ENCODE results near the gene MADD.

MADD gene

DNA sequence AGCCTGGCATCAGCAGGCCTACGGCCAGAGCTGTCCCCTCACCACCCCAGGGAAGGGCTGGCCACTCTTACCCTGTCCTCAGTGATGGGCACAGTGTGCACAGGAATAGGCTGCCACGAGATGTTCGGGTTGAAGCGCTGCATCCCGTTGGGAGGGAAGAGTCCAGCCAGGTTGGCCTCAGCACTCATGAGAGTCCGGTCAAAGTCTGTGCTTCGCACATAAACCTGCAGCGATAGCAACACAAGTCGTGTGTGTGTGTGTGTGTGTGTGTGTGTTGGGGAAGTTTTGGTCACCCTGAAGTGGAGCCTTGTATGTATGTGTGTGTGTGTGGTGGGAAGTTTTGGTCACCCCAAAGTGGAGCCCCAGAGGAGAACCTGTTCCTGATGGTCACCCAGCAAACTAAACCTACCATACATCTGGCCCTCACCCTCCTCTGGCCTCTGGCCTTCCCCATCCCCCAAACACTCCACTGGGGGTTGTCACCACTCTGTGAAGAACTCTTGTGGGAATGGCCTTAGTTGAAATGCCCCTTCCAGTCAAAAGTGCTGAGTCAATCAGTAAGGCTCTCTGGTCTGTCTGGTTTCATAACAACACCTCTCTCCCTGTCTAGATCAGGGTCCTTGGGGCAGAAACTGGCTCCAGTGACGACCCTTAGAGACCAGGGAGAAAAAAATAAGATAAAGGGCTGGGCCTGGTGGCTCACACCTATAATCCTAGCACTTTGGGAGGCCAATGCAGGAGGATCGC is 24.1 kb upstream of the MADD start:
- Mint-ChIP-seq H3K27me3 (no peaks in the 10 kb centered on the region), H3K9me3 (no peaks in the 10 kb centered on the region), H3K4me3 (no peak overlapping the region), H3K4me1 (peaks cover 21% of the 10 kb centered on the region), H3K27ac (peak overlapping the region; percentile 35), H3K36me3 (peaks cover 12% of the 10 kb centered on the region)

DNA sequence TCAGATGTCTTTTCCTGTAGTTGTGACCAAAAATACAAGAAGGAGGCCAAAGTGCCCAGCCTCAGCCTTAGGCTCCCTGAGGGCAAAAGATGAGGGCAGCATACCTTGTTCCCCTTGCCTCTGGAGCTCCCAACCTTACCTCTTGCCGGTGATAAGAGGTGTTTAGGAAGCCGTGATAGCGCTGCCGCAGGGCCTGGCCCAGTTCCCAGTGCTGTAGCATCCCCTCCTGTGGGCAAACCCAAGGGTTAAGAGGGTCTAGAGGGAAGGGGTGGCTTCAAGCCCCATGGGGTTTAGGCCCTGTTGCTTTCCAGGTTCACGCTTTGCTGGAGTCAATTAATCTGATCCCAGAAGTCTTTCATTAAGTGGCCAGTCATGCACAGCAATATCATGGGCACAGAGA is 22.4 kb upstream of the MADD start:
- Mint-ChIP-seq H3K27ac (no peak overlapping the region), H3K9me3 (no peaks in the 10 kb centered on the region), H3K4me3 (peak overlapping the region; percentile 97), H3K27me3 (no peaks in the 10 kb centered on the region), H3K36me3 (no peaks in the 10 kb centered on the region), H3K4me1 (peaks cover 17% of the 10 kb centered on the region)

DNA sequence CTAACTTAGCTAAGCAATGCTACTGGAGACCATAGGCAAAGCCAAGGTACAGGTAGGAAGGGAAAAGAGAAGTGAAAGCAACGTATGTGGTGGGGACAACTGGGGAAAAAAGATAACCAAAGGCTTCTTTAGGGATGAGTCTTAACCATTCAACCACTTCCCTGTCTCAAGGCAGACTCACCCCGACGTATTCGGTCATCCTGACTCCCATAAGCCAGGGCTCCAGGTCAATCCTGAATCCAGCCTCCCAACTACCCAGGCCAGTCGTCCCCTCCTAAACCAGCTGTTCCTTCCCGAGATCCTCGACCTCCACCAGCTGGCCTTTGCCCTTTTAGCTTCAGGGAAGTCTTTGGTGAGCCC is 21.6 kb upstream of the MADD start:
- H3K36me3 Mint-ChIP-seq = no peaks in the 10 kb centered on the region
- H3K4me1 Mint-ChIP-seq = peaks cover 17% of the 10 kb centered on the region
- H3K9me3 Mint-ChIP-seq = no peaks in the 10 kb centered on the region
- peak overlapping the region; percentile 98 for H3K27ac Mint-ChIP-seq
- no peaks in the 10 kb centered on the region for H3K27me3 Mint-ChIP-seq
- H3K4me3 Mint-ChIP-seq = peak overlapping the region; percentile 97

DNA sequence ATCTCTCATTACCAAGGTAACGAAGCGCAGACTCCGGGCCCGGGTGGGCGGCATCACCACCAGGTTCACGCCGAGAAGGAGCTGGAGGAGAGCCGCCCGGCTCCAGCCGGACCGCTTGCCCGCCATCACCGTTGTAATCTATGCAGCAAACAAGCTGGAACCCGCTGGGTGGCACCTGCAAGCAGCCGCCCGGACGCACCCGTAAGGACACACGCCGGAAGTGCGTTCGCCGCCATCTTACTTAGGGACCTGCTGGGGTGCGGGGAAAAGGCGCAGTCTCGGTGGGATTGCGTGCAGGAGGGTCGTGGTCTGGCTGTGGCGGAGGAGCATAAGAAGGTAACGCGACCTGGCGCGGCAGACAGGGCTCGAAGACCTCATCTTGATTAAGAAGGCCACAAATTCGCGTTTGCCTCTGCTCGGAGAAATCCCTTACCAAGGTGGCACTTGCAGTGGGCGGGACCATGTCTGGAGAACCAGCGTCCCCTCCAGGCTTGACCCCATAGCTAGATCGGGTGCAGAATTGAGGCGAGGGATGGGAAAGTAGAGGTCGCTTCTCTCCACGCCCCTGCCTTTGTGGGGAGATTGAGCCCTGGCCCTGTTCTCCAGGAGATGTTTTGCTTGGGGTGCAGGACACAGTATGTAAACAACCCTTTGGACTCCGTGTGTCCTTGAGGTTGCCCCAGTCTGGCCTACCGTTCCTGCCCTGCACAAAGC is 21.1 kb upstream of the MADD start, which contains the start of gene ACP2:
TSS of gene ACP2 (minus strand) at position 151 of the 714 bp plus-strand sequence. CDS start at position 126, 25 bp downstream.
- Mint-ChIP-seq H3K36me3 (no peaks in the 10 kb centered on the region), H3K27ac (peak within 1 kb of the TSS; percentile 98), H3K9me3 (no peaks in the 10 kb centered on the region), H3K27me3 (no peaks in the 10 kb centered on the region), H3K4me1 (peaks cover 17% of the 10 kb centered on the region), H3K4me3 (peak within 1 kb of the TSS; percentile 97)

DNA sequence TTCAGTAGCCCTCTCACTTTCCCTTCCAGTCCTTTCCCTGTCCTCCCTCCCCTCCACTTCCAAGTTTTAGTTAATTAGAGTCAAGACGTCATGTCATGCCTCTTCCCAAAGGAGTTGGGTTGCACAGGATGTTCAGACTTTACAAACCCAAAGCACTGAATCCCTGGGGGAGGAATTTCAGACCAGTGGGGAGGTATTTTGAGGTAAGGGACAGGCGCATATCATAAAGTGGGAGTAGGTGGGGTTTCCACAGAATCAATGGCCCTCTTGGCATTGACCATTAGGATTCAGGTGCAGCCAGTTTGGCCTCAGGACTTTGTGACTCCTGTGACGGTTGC is 20.6 kb upstream of the MADD start:
- H3K9me3 Mint-ChIP-seq = no peaks in the 10 kb centered on the region
- peaks cover 17% of the 10 kb centered on the region for H3K4me1 Mint-ChIP-seq
- no peak overlapping the region for H3K27ac Mint-ChIP-seq
- H3K27me3 Mint-ChIP-seq = no peaks in the 10 kb centered on the region
- no peaks in the 10 kb centered on the region for H3K36me3 Mint-ChIP-seq
- H3K4me3 Mint-ChIP-seq = peak overlapping the region; percentile 97

DNA sequence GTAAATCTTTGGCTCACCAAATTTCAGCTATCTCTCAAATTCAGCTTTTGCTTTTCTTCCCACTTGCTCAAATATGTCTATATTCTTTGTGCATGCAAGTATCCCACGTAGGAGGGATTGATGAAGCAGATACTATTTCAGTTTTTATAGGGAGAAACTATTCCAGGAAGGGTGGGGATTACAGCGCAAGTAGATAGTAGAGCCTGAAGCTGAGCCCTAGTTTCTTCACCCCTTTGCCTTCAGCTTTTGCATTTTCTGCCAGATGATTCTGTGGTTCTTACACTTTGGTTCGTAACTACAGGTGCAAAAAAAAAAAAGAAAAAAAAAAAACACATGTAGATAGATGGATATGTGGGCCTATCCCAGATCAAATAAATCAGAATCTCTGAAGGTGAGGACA is 18.2 kb upstream of the MADD start:
- Mint-ChIP-seq H3K27ac (no peak overlapping the region), H3K36me3 (no peaks in the 10 kb centered on the region), H3K4me1 (peaks cover 26% of the 10 kb centered on the region), H3K4me3 (no peak overlapping the region), H3K9me3 (no peaks in the 10 kb centered on the region), H3K27me3 (no peaks in the 10 kb centered on the region)

DNA sequence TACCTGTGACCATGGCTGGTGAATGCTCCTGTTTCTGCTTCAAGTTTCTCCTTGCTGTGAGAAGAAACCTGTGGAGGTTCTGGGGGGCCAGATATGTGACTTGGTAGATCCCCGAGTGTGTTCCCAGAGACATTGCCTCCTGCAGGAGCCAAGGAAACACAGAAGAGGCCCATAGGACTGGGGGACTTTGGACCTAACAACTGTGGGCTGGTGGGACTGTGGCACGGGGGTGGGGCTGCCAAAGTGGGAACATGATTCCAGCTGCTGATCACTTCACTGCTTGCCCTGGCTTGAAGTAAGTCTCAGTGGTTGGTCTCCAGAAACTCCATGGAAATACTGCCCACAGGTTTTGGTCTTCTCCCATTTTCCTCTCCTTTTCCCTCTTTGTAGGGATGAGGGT is 16.3 kb upstream of the MADD start:
- Mint-ChIP-seq H3K4me1 (peaks cover 15% of the 10 kb centered on the region), H3K27me3 (no peaks in the 10 kb centered on the region), H3K27ac (no peak overlapping the region), H3K36me3 (no peaks in the 10 kb centered on the region), H3K4me3 (no peak overlapping the region), H3K9me3 (no peaks in the 10 kb centered on the region)

DNA sequence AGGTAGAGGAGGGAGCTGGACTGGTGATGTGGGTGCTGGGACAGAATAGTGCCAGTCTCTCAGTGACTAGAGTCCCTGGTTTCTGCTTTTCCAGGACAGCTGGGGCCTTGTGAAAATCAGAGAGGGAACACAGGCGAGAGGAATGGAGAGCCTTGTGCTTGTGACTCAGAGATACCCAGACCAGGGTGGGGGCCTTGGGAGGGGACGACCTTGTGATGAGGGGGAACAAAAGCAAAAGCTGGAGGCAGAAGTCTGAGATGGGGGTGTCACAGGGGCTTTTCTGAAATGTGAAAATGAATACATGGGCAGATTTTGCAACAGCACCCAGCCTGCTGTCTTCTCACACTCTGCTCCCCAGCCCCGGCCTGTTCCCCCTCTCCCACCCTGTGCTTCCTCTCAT is 15.5 kb upstream of the MADD start:
- H3K4me1 Mint-ChIP-seq = peaks cover 20% of the 10 kb centered on the region
- no peaks in the 10 kb centered on the region for H3K9me3 Mint-ChIP-seq
- no peaks in the 10 kb centered on the region for H3K27me3 Mint-ChIP-seq
- H3K4me3 Mint-ChIP-seq = no peak overlapping the region
- no peak overlapping the region for H3K27ac Mint-ChIP-seq
- H3K36me3 Mint-ChIP-seq = no peaks in the 10 kb centered on the region

DNA sequence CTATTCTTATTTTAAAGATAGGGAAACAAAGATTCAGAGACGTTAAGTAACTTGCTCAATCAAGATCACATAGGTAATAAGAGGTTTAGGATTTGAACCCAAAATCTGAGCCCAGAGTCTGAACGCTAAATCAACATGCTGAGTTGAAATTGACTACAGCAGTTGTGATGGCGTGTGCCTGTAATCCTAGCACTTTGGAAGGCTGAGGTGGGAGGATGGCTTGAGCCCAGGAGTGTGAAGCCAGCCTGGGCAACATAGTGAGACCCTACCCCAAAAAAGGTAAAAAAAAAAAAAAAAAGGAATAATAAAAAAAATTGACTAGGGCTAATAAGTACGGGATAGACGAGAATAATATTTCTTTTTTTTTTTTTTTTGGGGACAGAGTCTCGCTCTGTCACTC is 13.6 kb upstream of the MADD start:
- Mint-ChIP-seq H3K4me1 (peaks cover 26% of the 10 kb centered on the region), H3K36me3 (no peaks in the 10 kb centered on the region), H3K27ac (no peak overlapping the region), H3K4me3 (no peak overlapping the region), H3K9me3 (no peaks in the 10 kb centered on the region), H3K27me3 (no peaks in the 10 kb centered on the region)

DNA sequence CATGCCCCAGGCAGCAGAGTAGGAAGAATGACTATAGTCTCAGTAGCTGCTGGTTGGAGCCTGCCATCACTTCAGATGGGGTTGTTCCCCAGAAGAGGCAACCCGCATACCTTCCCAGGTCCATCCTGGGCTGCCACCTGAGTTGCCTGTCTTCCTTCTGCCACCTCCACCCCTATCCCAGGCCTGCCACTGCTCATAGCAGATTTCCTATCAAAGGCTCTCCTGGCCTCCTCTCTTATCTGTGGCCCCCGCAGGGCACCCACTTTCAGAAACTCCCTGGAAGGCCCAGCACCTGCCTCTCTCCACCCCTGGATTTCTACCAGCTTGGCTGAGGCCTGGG is 12.8 kb upstream of the MADD start:
- Mint-ChIP-seq H3K9me3 (no peaks in the 10 kb centered on the region), H3K36me3 (no peaks in the 10 kb centered on the region), H3K4me1 (peaks cover 26% of the 10 kb centered on the region), H3K27ac (no peak overlapping the region), H3K27me3 (no peaks in the 10 kb centered on the region), H3K4me3 (no peak overlapping the region)

DNA sequence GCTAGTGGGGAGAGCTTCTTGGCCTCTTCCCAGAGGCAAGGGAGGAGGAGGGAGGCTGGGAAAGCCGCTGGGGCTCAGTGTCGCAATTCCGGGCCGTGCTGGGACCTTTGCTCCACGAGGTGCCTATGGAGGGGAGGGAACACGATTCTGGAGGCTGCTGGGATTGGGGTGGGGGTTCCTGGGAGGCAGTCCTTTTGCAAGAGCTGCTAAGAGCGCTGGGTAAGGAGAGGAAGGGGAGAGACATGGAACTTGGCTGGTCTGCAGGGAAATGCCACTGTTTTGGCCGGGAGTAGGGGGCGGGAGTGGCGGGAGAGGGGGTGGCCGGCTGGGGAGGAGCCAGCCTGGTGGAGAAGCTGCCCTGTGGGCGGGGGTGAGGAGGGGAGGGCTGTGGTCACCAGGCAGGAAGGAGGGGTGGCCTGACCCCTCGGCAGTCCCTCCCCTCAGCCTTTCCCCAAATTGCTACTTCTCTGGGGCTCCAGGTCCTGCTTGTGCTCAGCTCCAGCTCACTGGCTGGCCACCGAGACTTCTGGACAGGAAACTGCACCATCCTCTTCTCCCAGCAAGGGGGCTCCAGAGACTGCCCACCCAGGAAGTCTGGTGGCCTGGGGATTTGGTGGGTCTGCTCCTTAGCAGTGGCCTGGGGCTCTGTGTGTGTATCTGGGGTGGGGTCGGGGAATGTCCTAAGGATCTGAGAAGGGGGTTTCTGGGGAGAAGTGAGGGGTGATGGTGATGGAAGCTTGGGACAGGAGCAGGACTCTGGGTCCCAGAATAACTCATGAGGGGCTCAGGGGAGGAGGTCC is 12.2 kb upstream of the MADD start, which contains the start of gene NR1H3:
TSS of gene NR1H3 (plus strand) at position 480 of the 800 bp plus-strand sequence. CDS start 1,221 bp downstream, outside the sequence.
- Mint-ChIP-seq H3K4me3 (no peak within 1 kb of the TSS), H3K4me1 (peaks cover 26% of the 10 kb centered on the region), H3K27ac (no peak within 1 kb of the TSS), H3K36me3 (no peaks in the 10 kb centered on the region), H3K27me3 (no peaks in the 10 kb centered on the region), H3K9me3 (no peaks in the 10 kb centered on the region)

DNA sequence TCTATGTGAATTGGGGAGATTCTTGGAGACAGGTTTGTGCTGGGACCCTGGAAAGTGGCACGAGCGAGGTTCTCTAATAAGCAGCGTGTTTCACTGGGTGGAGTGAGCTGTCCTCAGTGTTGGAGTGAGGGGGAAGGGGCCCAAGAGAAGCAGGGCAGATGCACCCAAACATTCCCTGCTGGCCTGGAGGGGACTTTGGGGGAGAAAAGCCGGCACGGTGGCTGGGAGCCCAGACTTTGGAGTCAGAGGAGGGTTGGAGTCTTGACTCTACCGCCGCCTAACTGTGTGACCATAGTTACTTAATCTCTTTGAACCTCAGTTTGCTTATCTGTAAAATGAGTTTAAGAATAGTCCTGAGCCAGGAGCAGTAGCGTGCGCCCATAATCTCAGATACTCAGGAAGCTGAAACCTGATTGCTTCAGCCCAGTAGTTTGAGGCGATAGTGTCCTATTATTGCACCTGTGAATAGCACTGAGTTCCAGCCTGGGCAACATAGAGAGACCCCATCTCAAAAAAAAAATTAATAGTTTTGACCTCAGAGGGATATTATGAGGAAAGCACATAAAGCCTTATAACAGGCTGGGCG is 11.5 kb upstream of the MADD start:
- Mint-ChIP-seq H3K27me3 (no peaks in the 10 kb centered on the region), H3K36me3 (no peaks in the 10 kb centered on the region), H3K4me1 (peaks cover 26% of the 10 kb centered on the region), H3K4me3 (no peak overlapping the region), H3K9me3 (no peaks in the 10 kb centered on the region), H3K27ac (no peak overlapping the region)

DNA sequence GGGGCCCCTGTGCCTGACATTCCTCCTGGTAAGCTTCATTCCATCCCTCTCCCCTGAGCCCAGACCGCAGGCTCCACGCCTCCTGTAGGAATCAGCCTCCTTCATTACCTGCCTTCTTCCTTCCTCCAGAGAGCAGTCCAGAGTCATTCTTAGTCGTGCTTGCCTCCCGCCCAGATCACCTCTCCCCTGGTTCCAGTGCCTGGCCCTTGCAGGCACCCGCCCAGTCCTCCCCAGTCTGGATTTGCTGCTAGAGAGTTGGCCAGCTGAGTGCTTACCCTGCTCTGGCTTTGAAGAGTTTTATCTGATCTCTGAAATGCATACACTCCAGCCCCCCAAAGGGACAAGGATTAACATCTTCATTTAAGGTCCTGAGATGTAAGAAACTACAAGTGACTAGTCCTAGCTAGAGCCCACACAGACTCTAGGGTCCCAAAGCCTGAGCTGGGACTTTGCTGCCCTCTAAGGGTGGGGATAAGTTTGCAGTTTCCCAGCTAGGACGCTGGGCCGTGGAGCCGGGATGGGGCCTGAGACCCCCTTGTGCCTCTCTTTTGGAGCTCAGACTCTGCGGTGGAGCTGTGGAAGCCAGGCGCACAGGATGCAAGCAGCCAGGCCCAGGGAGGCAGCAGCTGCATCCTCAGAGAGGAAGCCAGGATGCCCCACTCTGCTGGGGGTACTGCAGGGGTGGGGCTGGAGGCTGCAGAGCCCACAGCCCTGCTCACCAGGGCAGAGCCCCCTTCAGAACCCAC is 10.5 kb upstream of the MADD start:
- H3K27ac Mint-ChIP-seq = no peak overlapping the region

DNA sequence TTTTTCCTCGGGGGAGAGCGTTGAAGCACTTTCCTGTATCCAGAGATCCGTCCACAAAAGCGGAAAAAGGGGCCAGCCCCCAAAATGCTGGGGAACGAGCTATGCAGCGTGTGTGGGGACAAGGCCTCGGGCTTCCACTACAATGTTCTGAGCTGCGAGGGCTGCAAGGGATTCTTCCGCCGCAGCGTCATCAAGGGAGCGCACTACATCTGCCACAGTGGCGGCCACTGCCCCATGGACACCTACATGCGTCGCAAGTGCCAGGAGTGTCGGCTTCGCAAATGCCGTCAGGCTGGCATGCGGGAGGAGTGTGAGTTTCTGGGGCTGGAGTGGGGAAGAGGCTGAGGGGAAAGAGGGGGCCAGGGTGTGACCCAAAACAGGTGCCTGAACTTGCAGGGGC is 9.6 kb upstream of the MADD start:
- Mint-ChIP-seq H3K36me3 (no peaks in the 10 kb centered on the region), H3K27me3 (no peaks in the 10 kb centered on the region), H3K9me3 (no peaks in the 10 kb centered on the region), H3K27ac (no peak overlapping the region), H3K4me3 (no peak overlapping the region), H3K4me1 (peaks cover 25% of the 10 kb centered on the region)

More for the DNA sequence above, 10.5 kb upstream of the MADD start:
- Mint-ChIP-seq H3K4me1 (peaks cover 27% of the 10 kb centered on the region), H3K9me3 (no peaks in the 10 kb centered on the region), H3K27me3 (no peaks in the 10 kb centered on the region), H3K4me3 (no peak overlapping the region), H3K36me3 (no peaks in the 10 kb centered on the region)

DNA sequence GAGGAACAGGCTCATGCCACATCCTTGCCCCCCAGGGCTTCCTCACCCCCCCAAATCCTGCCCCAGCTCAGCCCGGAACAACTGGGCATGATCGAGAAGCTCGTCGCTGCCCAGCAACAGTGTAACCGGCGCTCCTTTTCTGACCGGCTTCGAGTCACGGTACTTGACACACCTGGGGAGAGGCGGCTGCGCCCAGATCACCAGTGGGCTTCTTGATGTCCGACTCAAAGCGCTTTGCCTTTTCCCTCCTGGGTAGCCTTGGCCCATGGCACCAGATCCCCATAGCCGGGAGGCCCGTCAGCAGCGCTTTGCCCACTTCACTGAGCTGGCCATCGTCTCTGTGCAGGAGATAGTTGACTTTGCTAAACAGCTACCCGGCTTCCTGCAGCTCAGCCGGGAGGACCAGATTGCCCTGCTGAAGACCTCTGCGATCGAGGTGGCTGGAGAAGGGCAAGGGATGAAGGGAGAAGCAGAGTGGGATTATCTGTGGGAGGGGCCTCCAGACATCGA is 8.6 kb upstream of the MADD start:
- Mint-ChIP-seq H3K27ac (no peak overlapping the region), H3K4me3 (no peak overlapping the region), H3K9me3 (no peaks in the 10 kb centered on the region), H3K4me1 (peaks cover 29% of the 10 kb centered on the region), H3K27me3 (no peaks in the 10 kb centered on the region), H3K36me3 (no peaks in the 10 kb centered on the region)
